GM13976 (cell line): ENCODE measurements around the gene CACNB2.
"Not testable (repeated sequence)": the region's sequence is repeated elsewhere in the genome, so short reads cannot be mapped to it uniquely, and the experiment has no call there.

Source experiments
- DNase-seq: peaks from one replicate; pipeline ENCODE4 v3.0.0; 2012; ENCODE audit warnings: low spot score
- in situ Hi-C: fragments of 300-500 bp; cut with MboI; formaldehyde crosslinking; loops from one replicate; pipeline ENCODE4 v1.12.0; 2022; ENCODE audit warnings: low sequenced_read_pairs, mixed read lengths, inconsistent platforms; ENCODE audit not compliant: unreplicated experiment
- TF ChIP-seq, protein P1 (sequence below): IDR thresholded peaks from 2 replicates; pipeline ENCODE4 v1.5.1; 2012; ENCODE audit warnings: borderline replicate concordance, mild to moderate bottlenecking; ENCODE audit not compliant: insufficient read depth; ENCODE audit errors: extremely low read depth, missing control alignments, control extremely low read depth

Gene CACNB2

DNA sequence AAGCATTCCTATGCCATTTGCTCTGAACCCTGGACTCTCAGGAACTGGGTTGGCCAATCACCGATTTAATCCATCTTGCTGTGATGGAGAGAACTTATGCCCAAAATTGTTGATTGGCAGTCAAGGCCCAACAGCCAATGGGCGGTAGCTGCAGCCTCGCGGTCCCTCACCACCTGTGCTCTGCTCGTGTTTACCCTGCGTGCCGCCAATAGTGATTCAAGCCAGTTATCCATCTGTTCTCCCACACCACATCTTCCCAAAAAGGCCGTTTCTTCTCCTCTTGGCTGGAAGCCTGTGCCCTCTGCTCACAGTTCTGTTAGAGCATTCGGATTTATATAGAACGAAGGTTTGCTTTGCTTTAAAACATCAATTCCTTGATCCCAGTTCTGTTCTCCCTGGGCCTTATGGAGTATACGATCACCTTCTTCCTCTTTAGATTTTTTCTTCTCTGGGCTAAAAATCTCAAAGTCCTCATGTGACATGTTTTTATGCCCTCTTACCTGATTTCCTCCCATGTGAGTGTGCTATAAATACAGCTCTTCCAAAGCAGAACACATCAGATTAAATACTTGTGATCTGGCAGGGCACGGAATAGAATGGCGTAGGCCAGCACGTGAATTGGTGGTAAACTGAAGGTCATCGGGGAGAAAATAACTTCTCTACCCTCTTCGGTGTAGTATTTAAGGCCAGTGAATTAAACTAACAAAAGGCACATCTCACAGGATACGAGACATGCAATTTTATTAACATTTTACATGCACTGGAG is 298.3 kb downstream of the CACNB2 start:
- DNase-seq = no peak
- in situ Hi-C loops = no loop called here
- TF ChIP-seq, protein P1, sequence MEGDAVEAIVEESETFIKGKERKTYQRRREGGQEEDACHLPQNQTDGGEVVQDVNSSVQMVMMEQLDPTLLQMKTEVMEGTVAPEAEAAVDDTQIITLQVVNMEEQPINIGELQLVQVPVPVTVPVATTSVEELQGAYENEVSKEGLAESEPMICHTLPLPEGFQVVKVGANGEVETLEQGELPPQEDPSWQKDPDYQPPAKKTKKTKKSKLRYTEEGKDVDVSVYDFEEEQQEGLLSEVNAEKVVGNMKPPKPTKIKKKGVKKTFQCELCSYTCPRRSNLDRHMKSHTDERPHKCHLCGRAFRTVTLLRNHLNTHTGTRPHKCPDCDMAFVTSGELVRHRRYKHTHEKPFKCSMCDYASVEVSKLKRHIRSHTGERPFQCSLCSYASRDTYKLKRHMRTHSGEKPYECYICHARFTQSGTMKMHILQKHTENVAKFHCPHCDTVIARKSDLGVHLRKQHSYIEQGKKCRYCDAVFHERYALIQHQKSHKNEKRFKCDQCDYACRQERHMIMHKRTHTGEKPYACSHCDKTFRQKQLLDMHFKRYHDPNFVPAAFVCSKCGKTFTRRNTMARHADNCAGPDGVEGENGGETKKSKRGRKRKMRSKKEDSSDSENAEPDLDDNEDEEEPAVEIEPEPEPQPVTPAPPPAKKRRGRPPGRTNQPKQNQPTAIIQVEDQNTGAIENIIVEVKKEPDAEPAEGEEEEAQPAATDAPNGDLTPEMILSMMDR = no peak

DNA sequence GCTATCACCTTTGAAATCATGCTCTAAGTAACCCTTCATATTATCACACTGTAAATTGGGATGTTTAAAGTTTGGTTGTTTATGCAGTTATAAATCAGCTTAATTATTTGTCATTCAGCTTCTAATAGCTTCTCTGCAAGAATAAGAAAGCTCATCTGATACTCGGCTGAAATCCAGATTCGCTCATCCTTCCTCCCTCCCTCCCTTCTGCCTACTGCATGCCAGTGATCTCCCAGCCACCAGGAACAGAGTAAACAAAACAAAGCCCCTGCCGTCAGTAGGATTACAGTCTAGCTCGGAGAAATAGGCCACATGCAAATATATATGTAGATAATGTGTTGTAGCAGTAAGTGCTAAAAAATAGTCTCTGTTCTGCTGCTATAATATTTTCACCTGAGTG is 299.4 kb downstream of the CACNB2 start:
- DNase-seq = no peak
- in situ Hi-C loops = no loop called here

DNA sequence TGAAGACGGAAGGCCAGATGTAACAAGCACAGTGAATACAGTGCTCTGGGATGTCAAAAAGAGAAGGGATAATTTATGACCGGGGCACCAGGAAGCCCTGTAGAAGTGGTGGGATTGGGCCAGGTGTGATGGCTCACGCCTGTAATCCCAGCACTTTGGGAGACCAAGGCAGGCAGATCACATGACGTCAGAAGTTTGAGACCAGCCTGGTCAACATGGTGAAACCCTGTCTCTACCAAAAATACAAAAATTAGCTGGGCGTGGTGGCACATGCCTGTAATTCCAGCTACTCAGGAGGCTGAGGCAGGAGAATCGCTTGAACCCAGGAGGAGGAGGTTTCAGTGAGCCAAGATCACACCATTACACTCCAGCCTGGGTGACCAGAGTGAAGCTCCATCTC is 305.4 kb downstream of the CACNB2 start:
- DNase-seq, in situ Hi-C loops: not testable (repeated sequence)

More for the DNA sequence above, 299.4 kb downstream of the CACNB2 start:
- TF ChIP-seq, protein P1 = no peak

DNA sequence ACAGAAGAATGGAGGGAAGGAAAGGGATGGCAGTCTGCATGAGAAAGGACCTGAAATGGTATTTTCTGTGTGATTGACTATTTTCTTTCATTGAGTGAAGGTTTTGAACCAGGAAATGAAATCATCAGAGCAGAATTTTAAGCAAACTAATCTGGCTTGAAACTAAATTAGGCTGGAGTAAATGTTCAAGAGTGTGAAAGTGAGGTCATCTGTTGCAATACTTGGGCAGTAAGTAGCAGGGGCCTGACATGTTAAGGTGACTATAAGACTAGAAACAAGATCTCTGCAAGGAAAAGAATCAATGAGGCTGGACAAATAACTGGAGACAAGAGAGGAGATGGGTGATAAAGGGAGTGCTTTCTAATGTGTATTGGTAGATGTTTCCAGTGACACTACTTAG is 306.0 kb downstream of the CACNB2 start:
- in situ Hi-C loops = no loop called here
- no peak for DNase-seq
- TF ChIP-seq, protein P1 = no peak

DNA sequence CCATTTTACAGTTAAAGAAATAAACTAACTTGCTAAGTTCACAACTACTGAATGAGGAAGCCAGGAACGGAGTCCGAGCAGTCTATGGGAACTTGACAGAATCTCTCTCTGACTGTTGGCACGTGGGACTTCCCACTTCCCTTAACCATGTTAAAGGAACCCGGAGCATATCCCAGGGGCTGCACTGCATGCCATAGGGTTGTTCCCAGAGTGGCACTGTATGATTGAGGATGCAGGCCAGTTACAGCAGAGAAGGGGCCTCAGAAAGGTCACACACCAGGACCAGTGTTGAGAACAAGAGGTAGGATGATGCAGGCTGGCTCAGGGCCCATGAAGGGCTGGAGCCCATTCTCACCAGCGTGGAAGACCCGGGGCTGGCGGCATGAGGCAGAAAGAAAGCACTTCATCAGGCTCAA is 309.4 kb downstream of the CACNB2 start:
- DNase-seq = no peak
- in situ Hi-C loops = no loop called here
- TF ChIP-seq, protein P1 = no peak

DNA sequence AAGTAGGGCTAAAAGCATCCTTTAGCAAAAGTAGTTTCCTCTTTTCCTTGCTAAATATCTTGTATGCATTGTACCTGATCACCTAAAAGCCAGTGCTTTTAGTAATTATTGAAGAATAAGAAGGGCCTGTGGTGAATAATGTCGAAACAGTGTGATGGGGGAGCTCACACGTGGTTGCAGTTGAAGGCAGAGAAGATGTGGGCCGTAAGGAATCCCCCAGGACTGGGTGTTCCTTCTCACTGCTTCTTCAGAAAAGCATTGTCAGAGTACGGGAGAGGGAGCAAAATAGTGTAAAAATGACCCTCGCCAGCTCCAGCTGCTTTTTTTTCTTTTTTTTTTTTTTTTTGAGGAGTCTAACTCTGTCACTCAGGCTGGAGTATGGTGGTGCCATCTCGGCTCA is 310.1 kb downstream of the CACNB2 start:
- DNase-seq = no peak
- in situ Hi-C loops = no loop called here
- TF ChIP-seq, protein P1 = no peak

DNA sequence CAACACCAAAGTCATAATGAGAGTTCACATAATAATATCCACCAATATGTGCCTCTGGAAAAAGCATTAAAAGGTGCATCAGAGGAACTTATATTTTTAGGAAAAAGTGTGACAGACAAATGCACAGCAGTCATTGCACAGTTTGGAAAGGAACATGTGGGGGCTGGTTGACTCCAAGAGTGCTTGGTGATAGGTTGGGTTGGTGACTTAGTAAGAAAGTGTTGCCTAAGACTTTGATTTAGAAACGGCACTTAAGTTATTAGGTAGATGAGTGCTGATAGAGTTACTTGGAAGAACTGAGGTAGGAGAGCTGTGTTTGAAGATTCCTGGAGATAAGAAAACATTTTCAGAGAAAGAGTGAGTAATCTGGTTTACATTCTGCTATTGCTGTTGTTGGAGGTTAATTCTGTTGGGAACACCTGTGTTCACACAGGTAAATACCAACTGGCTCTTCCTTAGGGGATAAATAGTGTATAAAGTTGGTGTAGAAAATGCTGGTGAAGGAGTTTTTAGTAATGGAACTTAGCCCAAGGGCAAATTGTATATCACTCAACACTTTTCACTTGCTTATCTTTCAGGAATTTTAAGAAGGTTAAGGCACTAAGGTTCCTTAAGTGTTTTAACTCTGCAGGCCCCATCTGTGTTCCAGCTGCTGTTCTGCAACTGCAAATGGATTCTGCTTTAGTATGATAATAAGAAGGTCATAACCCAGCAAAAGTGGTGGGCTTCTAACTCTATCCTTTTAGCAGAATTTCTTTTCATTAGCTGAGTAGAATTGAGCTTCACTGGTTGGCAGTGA is 315.1 kb downstream of the CACNB2 start:
- in situ Hi-C loops = no loop called here
- TF ChIP-seq, protein P1 = no peak
- no peak for DNase-seq
